Measurements from ENCODE around the gene HSD17B3. TPM values are rescaled to one million over a fixed set of nuclear protein-coding genes. Genes with fewer than 3 reads are reported as not detected.

Gene HSD17B3
- polyA plus RNA-seq, 1 of the 3 experiments (the other 2 are of a cell fraction): 0.51 TPM

DNA sequence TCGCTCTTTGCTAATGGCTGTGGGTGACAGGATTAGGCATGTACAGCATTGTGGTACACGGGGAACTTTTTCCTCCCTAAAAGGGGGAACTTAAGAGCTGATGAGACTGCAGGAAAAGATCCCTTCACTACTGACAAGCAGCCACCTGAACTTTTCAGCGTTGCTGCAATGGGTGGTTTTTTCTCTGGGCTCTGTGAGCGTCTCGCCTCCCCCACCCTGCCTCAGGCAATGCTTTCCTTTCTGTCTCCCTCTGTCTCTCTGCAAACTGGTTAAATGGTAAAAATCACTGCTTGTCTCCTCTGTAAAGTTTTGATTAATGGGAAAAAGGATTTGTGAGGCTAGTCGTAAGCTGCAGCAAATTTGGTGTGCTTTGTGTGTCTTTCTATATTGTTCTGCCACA lies 20.3 kb downstream of the HSD17B3 start:
- H3K9me3 ChIP-seq: no peaks in the 10 kb centered on the region
- H2AFZ ChIP-seq (ENCODE audit: low read depth): no peak overlapping the region
- no peaks in the 10 kb centered on the region for H3K9me2 ChIP-seq
- H3K27ac ChIP-seq (ENCODE audit: low read depth in 2 of 2, low read length in 1 of 2): no peak overlapping the region
- DNase-seq: no peak
- ChIA-PET CTCF (no interaction called here), POLR2A (no interaction called here)
- no peak overlapping the region for H3K9ac ChIP-seq
- H4K20me1 ChIP-seq (ENCODE audit: insufficient read depth): no peaks in the 10 kb centered on the region
- H3K27me3 ChIP-seq (ENCODE audit: insufficient read depth): no peaks in the 10 kb centered on the region
- H3K4me3 ChIP-seq (ENCODE audit: low read depth in 2 of 2, low read length in 1 of 2): no peak overlapping the region
- 57% methylated on average over 6 of the region's 6 CpGs for WGBS (ENCODE audit: low lambda C conversion rate)
- no peaks in the 10 kb centered on the region for H3K79me2 ChIP-seq (ENCODE audit: insufficient read depth)
- H3F3A ChIP-seq (replicated peaks; ENCODE audit: insufficient read depth): no peaks in the 10 kb centered on the region
- no peak overlapping the region for H3K4me2 ChIP-seq
- H3K4me1 ChIP-seq (ENCODE audit: control insufficient read depth in 1 of 2, insufficient read depth in 2 of 2, low read depth in 1 of 2, low read length in 1 of 2): no peaks in the 10 kb centered on the region
- no peaks in the 10 kb centered on the region for H3K36me3 ChIP-seq (replicated peaks in 1 of 2; ENCODE audit: control insufficient read depth in 1 of 2, insufficient read depth in 2 of 2, low read length in 1 of 2)
- TF ChIP-seq CHD2 (IDR thresholded peaks at IDR 0.05; ENCODE audit: low read length, partially characterized antibody): no peak
- no peak for TF ChIP-seq SIN3A (IDR thresholded peaks at IDR 0.05; ENCODE audit: borderline replicate concordance, low read depth, low read length)
- TF ChIP-seq RCOR1 (IDR thresholded peaks at IDR 0.05; ENCODE audit: low read length): no peak
- TF ChIP-seq RFX5 (IDR thresholded peaks at IDR 0.05; ENCODE audit: low read length): no peak
- no peak for TF ChIP-seq MEF2A (IDR thresholded peaks at IDR 0.05; ENCODE audit: borderline replicate concordance, low read depth)

DNA sequence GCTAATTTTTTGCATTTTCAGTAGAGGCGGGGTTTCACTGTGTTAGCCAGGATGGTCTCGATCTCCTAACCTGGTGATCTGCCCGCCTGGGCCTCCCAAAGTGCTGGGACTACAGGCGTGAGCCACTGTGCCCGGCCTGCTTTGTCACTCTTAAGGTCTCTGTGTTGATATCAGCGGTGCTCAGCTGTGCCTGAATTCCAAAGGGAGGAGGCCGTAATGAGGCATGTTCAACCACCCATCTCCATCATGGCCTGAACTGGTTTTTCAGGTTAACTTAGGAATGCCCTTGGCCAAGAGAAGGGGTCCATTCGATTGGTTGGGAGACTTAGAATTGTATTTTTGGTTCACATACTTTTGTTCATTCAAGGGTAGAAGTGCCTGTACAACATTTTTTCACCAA lies 22.0 kb downstream of the HSD17B3 start:
- no peaks in the 10 kb centered on the region for H3F3A ChIP-seq (replicated peaks; ENCODE audit: insufficient read depth)
- no peaks in the 10 kb centered on the region for H3K27me3 ChIP-seq (ENCODE audit: insufficient read depth)
- TF ChIP-seq RFX5 (IDR thresholded peaks at IDR 0.05; ENCODE audit: low read length) (no peak), EP300 (IDR thresholded peaks at IDR 0.05; ENCODE audit: borderline replicate concordance in 1 of 2, low read depth in 1 of 2, low read length in 1 of 2) (no peak), JUND (IDR thresholded peaks at IDR 0.05) (no peak), FOSL2 (IDR thresholded peaks at IDR 0.05; ENCODE audit: borderline replicate concordance, low read depth) (no peak), MEF2A (IDR thresholded peaks at IDR 0.05; ENCODE audit: borderline replicate concordance, low read depth) (no peak), FOXM1 (IDR thresholded peaks at IDR 0.05; ENCODE audit: low read depth) (no peak), RCOR1 (IDR thresholded peaks at IDR 0.05; ENCODE audit: low read length) (no peak), RXRA (IDR thresholded peaks at IDR 0.05; ENCODE audit: borderline replicate concordance, low read depth) (no peak)
- H3K4me1 ChIP-seq (ENCODE audit: control insufficient read depth in 1 of 2, insufficient read depth in 2 of 2, low read depth in 1 of 2, low read length in 1 of 2): no peaks in the 10 kb centered on the region
- H3K36me3 ChIP-seq (replicated peaks in 1 of 2; ENCODE audit: control insufficient read depth in 1 of 2, insufficient read depth in 2 of 2, low read length in 1 of 2): no peaks in the 10 kb centered on the region
- H4K20me1 ChIP-seq (ENCODE audit: insufficient read depth): no peaks in the 10 kb centered on the region
- no peak overlapping the region for H2AFZ ChIP-seq (ENCODE audit: low read depth)
- ChIA-PET CTCF (interaction anchor here (1.4 kb wide), 1 partner anchor 47 kb away, joined by 5 read pairs; no protein-coding TSS in a partner anchor), POLR2A (no interaction called here)
- H3K9ac ChIP-seq: no peak overlapping the region
- DNase-seq: no peak
- no peak overlapping the region for H3K27ac ChIP-seq (ENCODE audit: low read depth in 2 of 2, low read length in 1 of 2)
- no peak overlapping the region for H3K4me3 ChIP-seq (ENCODE audit: low read depth in 2 of 2, low read length in 1 of 2)
- H3K79me2 ChIP-seq (ENCODE audit: insufficient read depth): no peaks in the 10 kb centered on the region
- 0 out of 2 replicates have a peak, but pooled peaks cover 7% of the 10 kb centered on the region for H3K9me3 ChIP-seq
- H3K9me2 ChIP-seq: no peaks in the 10 kb centered on the region
- WGBS (ENCODE audit: low lambda C conversion rate): 75% methylated on average over 7 of the region's 8 CpGs
- no peak overlapping the region for H3K4me2 ChIP-seq

DNA sequence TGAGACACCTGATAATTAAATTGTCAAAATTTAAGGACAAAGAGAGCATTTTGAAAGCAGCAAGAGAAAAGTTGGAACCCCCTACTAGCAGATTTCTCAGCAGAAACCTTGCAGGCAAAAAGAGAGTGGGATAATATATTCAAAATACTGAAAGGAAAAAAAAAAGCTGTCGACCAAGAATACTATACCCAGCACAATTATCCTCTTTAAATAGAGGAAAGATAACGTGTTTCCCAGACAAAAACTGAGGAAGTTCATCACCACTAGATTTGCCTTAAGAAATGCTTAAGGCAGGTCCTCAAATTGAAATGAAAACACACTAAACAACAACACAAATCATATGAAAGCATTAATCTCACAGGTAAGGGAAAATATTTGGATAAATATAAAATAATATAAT lies 27.0 kb downstream of the HSD17B3 start:
- H3K4me3 ChIP-seq (ENCODE audit: low read depth in 2 of 2, low read length in 1 of 2): no peak overlapping the region
- ChIA-PET CTCF (no interaction called here), POLR2A (no interaction called here)
- DNase-seq: no peak
- H4K20me1 ChIP-seq (ENCODE audit: insufficient read depth): no peaks in the 10 kb centered on the region
- no peak overlapping the region for H3K9ac ChIP-seq
- no peaks in the 10 kb centered on the region for H3F3A ChIP-seq (replicated peaks; ENCODE audit: insufficient read depth)
- WGBS (ENCODE audit: low lambda C conversion rate): 16% methylated on average over 2 of the region's 2 CpGs
- peaks cover 13% of the 10 kb centered on the region; the same call in 1 of the 2 replicates for H3K9me3 ChIP-seq
- H3K4me1 ChIP-seq (ENCODE audit: control insufficient read depth in 1 of 2, insufficient read depth in 2 of 2, low read depth in 1 of 2, low read length in 1 of 2): no peaks in the 10 kb centered on the region
- H3K27me3 ChIP-seq (ENCODE audit: insufficient read depth): no peaks in the 10 kb centered on the region
- no peaks in the 10 kb centered on the region for H3K36me3 ChIP-seq (replicated peaks in 1 of 2; ENCODE audit: control insufficient read depth in 1 of 2, insufficient read depth in 2 of 2, low read length in 1 of 2)
- H3K79me2 ChIP-seq (ENCODE audit: insufficient read depth): no peaks in the 10 kb centered on the region
- no peak overlapping the region for H3K27ac ChIP-seq (ENCODE audit: low read depth in 2 of 2, low read length in 1 of 2)
- H2AFZ ChIP-seq (ENCODE audit: low read depth): no peak overlapping the region
- H3K4me2 ChIP-seq: no peak overlapping the region
- no peaks in the 10 kb centered on the region for H3K9me2 ChIP-seq
- TF ChIP-seq, protein P1, sequence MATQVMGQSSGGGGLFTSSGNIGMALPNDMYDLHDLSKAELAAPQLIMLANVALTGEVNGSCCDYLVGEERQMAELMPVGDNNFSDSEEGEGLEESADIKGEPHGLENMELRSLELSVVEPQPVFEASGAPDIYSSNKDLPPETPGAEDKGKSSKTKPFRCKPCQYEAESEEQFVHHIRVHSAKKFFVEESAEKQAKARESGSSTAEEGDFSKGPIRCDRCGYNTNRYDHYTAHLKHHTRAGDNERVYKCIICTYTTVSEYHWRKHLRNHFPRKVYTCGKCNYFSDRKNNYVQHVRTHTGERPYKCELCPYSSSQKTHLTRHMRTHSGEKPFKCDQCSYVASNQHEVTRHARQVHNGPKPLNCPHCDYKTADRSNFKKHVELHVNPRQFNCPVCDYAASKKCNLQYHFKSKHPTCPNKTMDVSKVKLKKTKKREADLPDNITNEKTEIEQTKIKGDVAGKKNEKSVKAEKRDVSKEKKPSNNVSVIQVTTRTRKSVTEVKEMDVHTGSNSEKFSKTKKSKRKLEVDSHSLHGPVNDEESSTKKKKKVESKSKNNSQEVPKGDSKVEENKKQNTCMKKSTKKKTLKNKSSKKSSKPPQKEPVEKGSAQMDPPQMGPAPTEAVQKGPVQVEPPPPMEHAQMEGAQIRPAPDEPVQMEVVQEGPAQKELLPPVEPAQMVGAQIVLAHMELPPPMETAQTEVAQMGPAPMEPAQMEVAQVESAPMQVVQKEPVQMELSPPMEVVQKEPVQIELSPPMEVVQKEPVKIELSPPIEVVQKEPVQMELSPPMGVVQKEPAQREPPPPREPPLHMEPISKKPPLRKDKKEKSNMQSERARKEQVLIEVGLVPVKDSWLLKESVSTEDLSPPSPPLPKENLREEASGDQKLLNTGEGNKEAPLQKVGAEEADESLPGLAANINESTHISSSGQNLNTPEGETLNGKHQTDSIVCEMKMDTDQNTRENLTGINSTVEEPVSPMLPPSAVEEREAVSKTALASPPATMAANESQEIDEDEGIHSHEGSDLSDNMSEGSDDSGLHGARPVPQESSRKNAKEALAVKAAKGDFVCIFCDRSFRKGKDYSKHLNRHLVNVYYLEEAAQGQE (IDR thresholded peaks at IDR 0.05; ENCODE audit: low read depth, low read length): no peak
- TF ChIP-seq POLR2AphosphoS5 (IDR thresholded peaks at IDR 0.05; ENCODE audit: low read depth, low read length): no peak
- TF ChIP-seq MXI1 (IDR thresholded peaks at IDR 0.05; ENCODE audit: low read depth, low read length): no peak
- no peak for TF ChIP-seq SMC3 (IDR thresholded peaks at IDR 0.05; ENCODE audit: low read depth, low read length)
- no peak for TF ChIP-seq SIN3A (IDR thresholded peaks at IDR 0.05; ENCODE audit: borderline replicate concordance, low read depth, low read length)
- TF ChIP-seq, protein P2, sequence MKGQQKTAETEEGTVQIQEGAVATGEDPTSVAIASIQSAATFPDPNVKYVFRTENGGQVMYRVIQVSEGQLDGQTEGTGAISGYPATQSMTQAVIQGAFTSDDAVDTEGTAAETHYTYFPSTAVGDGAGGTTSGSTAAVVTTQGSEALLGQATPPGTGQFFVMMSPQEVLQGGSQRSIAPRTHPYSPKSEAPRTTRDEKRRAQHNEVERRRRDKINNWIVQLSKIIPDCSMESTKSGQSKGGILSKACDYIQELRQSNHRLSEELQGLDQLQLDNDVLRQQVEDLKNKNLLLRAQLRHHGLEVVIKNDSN (IDR thresholded peaks at IDR 0.05; ENCODE audit: borderline replicate concordance, low read depth): no peak
- no peak for TF ChIP-seq RAD21 (IDR thresholded peaks at IDR 0.05; ENCODE audit: low read length)
- TF ChIP-seq TAF1 (IDR thresholded peaks at IDR 0.05; ENCODE audit: borderline replicate concordance, low read depth, low read length): no peak
- TF ChIP-seq GATA2 (CRISPR knock-in tag; IDR thresholded peaks at IDR 0.05): no peak
- TF ChIP-seq ELF1 (IDR thresholded peaks at IDR 0.05): no peak

All from SK-N-SH (cell line).